ENCODE data around the gene SMTN. TPM values are rescaled to one million over a fixed set of nuclear protein-coding genes. Genes with fewer than 3 reads are reported as not detected.

The SMTN gene
- total RNA-seq, 1 donor from 2014 or later: 44.8 TPM

GRCh38 chr22:31135706-31136105 lies 54.6 kb downstream of the SMTN start:
- ATAC-seq (no peak), DNase-seq (no peak)
- intact Hi-C loops (cut with DNase I): no loop called here

GRCh38 chr22:31136155-31136554 lies 55.0 kb downstream of the SMTN start:
- H3K9me3 ChIP-seq: no peaks in the 10 kb centered on the region
- H3K27me3 ChIP-seq (ENCODE audit: low read depth): no peaks in the 10 kb centered on the region
- H3K4me3 ChIP-seq: no peak overlapping the region
- DNase-seq (no peak), ATAC-seq (no peak)
- intact Hi-C loops (cut with DNase I): no loop called here
- H3K27ac ChIP-seq: no peak overlapping the region
- TF ChIP-seq CTCF (IDR thresholded peaks at IDR 0.05): no peak
- H3K36me3 ChIP-seq: no peaks in the 10 kb centered on the region
- H3K4me1 ChIP-seq: peaks cover 6% of the 10 kb centered on the region

More at GRCh38 chr22:31135706-31136105, 54.6 kb downstream of the SMTN start:
- Histone ChIP-seq H3K4me1 (peaks cover 2% of the 10 kb centered on the region), H3K27me3 (ENCODE audit: low read depth) (no peaks in the 10 kb centered on the region), H3K4me3 (no peak overlapping the region), H3K27ac (no peak overlapping the region), H3K36me3 (no peaks in the 10 kb centered on the region), H3K9me3 (no peaks in the 10 kb centered on the region)
- TF ChIP-seq CTCF (IDR thresholded peaks at IDR 0.05): no peak

GRCh38 chr22:31136711-31137110 lies 55.6 kb downstream of the SMTN start:
- Histone ChIP-seq H3K9me3 (no peaks in the 10 kb centered on the region), H3K27ac (no peak overlapping the region), H3K27me3 (ENCODE audit: low read depth) (no peaks in the 10 kb centered on the region), H3K4me3 (no peak overlapping the region), H3K4me1 (peaks cover 6% of the 10 kb centered on the region), H3K36me3 (no peaks in the 10 kb centered on the region)
- intact Hi-C loops (cut with DNase I): no loop called here
- TF ChIP-seq CTCF (IDR thresholded peaks at IDR 0.05): no peak
- ATAC-seq (no peak), DNase-seq (no peak)

DNA sequence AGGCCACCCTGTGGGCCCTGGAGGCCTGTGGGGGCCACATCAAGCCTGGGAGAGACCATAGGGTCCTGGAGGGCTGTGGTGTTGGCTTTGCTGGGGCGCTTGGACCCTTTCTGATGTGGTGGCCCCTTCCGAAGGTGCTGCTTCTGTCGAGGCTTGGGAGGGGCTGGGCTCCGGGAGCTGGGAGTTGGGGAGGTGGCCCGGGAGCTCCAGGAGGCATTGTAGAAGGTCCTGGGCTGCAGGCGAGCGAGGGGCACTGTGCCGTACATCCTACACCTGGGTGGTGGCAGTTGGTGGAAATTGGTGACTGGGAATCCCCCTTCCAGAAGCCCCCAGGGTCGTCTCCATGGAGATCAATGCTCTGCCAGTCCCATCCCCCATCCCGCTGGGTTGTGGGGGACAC lies 56.6 kb downstream of the SMTN start:
- no peak for DNase-seq
- ATAC-seq: no peak

GRCh38 chr22:31138126-31138525 lies 57.0 kb downstream of the SMTN start:
- Histone ChIP-seq H3K27ac (no peak overlapping the region), H3K4me3 (no peak overlapping the region), H3K36me3 (no peaks in the 10 kb centered on the region), H3K9me3 (no peaks in the 10 kb centered on the region), H3K4me1 (peaks cover 6% of the 10 kb centered on the region), H3K27me3 (ENCODE audit: low read depth) (no peaks in the 10 kb centered on the region)
- intact Hi-C loops (cut with DNase I): no loop called here
- ATAC-seq: no peak
- no peak for DNase-seq
- no peak for TF ChIP-seq CTCF (IDR thresholded peaks at IDR 0.05)

More for the DNA sequence above, 56.6 kb downstream of the SMTN start:
- no peak overlapping the region for H3K4me3 ChIP-seq
- intact Hi-C loops (cut with DNase I): no loop called here
- no peak for TF ChIP-seq CTCF (IDR thresholded peaks at IDR 0.05)
- H3K36me3 ChIP-seq: no peaks in the 10 kb centered on the region
- no peaks in the 10 kb centered on the region for H3K9me3 ChIP-seq
- H3K27ac ChIP-seq: no peak overlapping the region
- peaks cover 6% of the 10 kb centered on the region for H3K4me1 ChIP-seq
- no peaks in the 10 kb centered on the region for H3K27me3 ChIP-seq (ENCODE audit: low read depth)

DNA sequence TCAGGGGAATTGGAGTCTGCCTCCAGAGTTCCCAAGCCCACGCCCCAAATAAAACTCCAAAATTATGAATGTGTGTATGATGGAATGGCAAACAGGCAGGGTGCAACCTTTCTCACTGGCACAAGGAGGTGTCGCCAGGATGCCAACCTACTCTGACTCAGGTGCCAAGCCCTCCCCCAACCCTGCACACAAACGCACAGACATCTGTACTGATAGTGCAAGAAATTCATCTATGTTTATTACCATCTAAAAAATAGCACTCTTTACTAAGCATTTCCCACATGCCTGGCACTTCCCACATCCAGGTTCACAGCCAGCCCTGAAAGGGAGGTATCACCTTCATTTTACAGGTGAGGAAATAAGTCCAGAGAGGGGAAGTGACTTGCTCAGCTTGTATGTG lies 57.9 kb downstream of the SMTN start:
- Histone ChIP-seq H3K4me3 (peak overlapping the region; percentile 40), H3K4me1 (peaks cover 6% of the 10 kb centered on the region), H3K27me3 (ENCODE audit: low read depth) (no peaks in the 10 kb centered on the region), H3K27ac (no peak overlapping the region), H3K9me3 (no peaks in the 10 kb centered on the region), H3K36me3 (no peaks in the 10 kb centered on the region)
- ATAC-seq (no peak), DNase-seq (peak; percentile 33)
- intact Hi-C loops (cut with DNase I): no loop called here
- no peak for TF ChIP-seq CTCF (IDR thresholded peaks at IDR 0.05)
